HG03196 (cell line): Measurements from ENCODE around the gene JHY.
"Not testable (repeated sequence)": the region's sequence is repeated elsewhere in the genome, so short reads cannot be mapped to it uniquely, and the experiment has no call there.

Experiments used
- ATAC-seq: cut with Tn5 transposase; IDR thresholded peaks from one replicate; pipeline ENCODE4 v1.9.1; 2021; ENCODE audit not compliant: unreplicated experiment

The JHY gene

DNA sequence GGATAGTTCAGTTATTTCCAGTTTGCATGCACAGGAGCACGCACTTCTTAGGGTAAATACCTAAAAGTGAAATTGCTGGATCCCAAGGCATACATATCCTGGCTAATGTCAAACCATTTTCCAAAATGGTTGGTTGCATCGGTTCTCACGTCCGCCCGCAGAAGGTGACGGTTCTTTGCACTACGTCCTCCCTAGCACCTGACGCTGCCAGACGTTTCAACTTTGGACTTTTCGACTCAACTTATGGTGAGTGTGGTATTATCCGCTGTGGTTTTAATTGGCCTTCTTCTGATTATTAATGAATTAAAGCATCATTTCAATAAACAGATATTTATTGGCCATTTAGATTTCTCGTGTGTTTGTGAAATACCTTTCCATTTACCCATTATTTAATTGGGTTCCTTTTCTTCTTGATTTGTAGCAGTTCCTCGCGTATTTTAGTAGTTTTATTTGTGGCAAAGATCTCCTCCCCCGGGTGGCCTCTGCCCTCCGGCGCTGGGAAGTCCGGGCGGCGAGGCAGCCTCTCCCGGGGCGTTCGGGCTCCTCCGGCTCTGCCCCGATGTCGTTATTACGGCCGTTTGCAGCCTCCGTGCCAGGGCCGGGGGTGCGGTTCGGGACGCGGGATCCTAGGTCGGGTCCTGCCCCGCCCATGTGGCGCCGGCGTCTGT is at the start of gene JHY:
Gene JHY (plus strand): TSS at position 571 of the 668 bp plus-strand sequence. CDS start 3,091 bp downstream, outside the sequence.
- ATAC-seq, result no peak

- no peak for ATAC-seq
These were observed 48.6 kb upstream of the JHY start for GRCh38 chr11:122833846-122834464.

DNA sequence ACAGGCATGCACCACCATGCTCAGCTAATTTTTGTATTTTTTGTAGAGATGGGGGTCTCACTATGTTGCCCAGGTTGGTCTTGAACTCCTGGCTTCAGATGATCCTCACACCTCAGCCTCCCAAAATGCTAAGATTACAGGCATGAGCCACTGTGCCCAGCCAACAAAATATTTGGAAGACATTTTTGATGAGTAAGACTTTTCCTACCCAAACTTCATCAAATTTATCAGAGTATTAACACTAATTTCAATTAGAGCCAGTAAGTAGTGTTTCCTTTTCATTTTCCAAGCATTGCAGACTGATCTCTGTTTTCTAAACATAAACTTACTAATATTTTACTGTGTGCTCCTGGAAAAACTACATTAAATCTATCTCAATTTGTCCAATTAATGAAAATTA is 45.6 kb upstream of the JHY start:
- no peak for ATAC-seq

DNA sequence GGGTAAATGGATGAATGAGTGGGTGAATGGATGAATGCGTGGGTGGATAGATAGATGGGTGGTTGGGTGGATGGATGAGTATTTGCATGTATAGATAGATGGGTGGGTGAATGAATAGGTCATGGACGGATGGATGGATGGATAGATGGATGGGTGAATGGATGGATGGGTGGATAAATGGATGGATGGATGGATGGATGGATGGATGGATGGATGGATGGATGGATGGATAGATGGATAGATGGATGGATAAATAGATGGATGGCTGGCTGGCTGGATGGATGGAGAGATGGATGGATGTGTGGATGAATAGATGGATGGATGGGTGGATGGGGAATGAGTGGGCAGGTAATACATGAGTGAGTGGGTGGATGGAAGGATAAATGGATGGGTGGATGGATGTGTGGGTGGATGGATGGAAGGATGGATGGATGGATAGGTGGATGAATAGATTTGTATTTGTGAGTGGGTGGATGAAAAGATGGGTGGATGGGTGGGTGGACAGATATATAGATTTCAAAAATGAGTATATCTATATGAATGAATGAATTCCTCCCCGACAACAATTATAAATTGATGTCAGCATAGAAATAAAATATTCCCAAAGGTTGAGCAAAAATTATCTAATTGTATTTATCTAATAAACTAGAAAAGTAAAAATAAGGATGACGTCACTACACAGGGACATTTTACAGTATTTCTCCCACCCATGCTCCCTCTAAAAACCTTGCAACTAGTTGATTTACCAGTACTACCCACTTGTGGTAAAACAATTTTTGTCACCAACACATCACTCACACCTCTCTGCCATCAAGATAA is 44.8 kb upstream of the JHY start:
- ATAC-seq, result no peak

DNA sequence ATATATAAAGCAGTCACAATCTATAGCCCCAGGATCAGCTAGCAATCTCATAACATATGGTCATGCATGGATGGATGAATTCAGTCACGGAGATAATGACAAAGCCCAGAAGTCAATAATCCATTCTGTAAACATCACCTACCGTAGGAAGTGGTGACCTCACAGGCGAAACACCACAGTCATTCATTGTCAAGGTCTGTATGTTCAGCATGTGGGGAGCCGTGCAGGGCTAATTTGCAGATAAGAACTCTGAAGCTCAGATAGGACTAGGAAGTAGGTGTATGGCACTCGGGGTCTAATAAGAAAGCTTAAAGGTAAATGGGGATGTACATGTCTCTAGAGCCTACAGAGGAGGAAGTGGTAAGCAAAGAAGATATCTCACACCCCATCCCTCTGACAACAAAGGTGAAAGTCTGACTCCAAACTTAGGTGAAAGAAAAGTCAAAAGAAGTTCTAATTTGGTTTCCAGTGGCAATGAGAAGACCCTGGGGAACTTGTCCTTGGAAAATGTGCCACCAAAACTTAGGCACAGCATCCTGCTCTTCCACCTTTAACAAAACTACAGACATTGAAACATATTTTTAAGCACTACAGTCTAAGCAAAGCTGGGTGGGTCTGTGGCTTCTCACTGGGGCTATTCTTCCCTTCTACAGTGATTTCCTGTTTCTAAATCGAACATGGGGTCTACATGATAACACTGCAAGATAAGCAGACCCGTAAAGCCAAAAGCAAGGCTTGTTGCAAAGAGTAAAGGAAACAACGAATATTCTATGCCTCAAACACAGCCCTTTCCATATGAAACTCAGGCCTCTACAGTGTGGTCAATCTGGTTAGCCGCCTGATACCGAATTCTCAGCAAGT is 39.0 kb upstream of the JHY start:
- peak; percentile 79 for ATAC-seq

DNA sequence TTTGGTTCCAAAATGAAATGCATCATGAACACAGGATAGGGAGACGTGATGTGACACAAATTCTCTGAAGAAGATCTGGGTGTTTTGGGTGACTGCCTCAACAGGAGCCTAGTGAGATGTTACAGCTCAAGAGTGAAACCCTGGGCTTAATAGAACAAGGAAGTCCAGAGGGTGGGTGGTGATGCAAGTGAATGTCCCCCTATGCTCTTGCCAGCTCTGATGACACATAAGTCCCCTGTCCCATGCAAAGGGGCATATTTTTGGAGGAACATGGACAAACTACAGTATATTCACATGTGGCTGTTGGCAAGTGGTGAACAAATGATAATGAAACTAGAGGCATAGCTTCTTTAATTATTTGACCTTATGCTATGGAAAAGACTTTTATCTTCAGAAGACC is 35.1 kb upstream of the JHY start:
- ATAC-seq, result no peak

GRCh38 chr11:122848186-122848585 is 34.4 kb upstream of the JHY start:
- ATAC-seq, result no peak

GRCh38 chr11:122850076-122850631 is 32.4 kb upstream of the JHY start:
- ATAC-seq, result no peak

DNA sequence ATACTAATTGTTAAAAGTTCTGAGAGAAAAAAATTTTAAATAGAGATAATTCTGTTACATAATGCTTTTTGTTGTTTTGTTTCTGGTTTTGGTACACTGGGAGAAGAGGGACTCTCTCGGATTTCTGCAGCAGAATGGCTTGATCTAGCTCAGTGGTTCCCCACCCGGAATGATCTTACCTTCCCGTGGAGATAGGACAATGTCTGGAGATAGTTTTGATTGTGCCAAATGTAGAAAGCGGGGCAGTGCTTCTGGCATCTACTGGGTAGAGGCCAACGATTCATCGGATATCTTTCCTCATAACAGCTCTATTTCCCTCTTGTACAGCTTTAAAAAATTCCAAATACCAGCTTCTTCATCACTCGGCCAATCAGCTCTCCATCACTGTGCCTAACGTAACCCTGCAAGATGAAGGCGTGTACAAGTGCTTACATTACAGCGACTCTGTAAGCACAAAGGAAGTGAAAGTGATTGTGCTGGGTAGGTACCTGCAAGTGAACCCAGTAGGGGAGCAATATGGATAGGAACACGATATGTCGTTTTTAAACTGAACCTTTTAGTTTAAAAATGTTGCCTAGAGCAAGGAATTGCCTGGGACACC is 31.1 kb upstream of the JHY start:
- ATAC-seq, result no peak

- no peak for ATAC-seq
These were observed 30.3 kb upstream of the JHY start for GRCh38 chr11:122852074-122852795.

- ATAC-seq, result no peak
These were observed 29.8 kb upstream of the JHY start for GRCh38 chr11:122852796-122853160.

GRCh38 chr11:122853261-122853660 is 29.3 kb upstream of the JHY start:
- no peak for ATAC-seq

DNA sequence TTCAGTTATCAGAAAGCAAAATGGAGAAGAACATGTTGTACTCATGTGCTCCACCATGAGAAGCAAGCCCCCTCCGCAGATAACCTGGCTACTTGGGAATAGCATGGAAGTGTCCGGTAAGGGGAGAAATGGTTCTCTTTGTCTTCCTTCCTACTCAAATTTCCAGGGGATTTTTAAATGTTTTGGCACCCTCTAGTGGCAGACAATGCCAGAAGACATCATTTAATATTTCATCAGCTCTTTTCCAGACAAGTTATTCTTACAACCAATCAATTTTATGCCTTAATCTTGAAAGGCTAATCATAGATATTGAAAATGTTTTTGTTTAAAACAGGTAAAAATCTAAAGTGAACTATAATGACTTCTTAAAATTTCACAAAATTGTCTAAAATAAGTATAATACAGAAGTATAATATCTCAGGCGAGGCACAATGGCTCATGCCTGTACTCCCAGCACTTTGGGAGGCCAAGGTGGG is 28.6 kb upstream of the JHY start:
- ATAC-seq, result no peak

- no peak for ATAC-seq
These were observed 20.9 kb upstream of the JHY start for GRCh38 chr11:122861631-122862030.

- no peak for ATAC-seq
These were observed 20.5 kb upstream of the JHY start for GRCh38 chr11:122862091-122862490.

- ATAC-seq, result not testable (repeated sequence)
These were observed 19.4 kb upstream of the JHY start for GRCh38 chr11:122863154-122863553.

DNA sequence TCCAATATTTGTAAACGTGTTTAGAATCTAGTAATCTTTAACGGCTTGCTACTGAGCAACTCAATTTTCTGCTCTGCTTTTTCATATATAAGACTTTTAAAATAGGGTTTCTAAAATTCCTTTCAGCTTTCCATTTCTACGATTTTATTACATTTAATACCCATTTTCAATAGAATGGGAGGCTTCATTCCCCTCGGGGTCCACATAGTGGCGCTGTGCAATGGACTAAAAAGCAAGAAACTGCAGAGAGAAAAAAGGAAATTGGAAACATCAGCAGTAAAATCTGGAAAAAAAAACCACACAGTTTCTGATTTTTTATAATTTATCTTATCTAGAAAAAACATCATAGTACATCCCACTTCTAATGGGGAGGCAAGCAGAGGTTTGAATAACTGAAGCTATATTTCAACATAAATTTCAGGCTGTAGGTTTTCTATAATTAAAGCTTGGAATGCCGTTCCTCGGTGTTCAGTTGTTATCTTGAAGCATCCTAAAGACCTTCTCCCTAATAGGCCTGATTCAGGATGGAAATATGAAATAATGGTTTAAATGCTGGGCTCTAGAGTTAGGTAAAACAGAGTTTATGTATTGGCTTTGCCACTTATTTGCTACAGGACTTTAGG is 18.7 kb upstream of the JHY start:
- ATAC-seq, result no peak

GRCh38 chr11:122864386-122865115 is 18.0 kb upstream of the JHY start:
- ATAC-seq, result no peak

- ATAC-seq, result no peak
These were observed 12.9 kb upstream of the JHY start for GRCh38 chr11:122869622-122870021.
